Activated naive CD4-positive, alpha-beta T cell treated with anti-CD3 and anti-CD28 coated beads, Interleukin-2, amount 50 U/mL, for 24 hours (primary cell): ENCODE data around the gene ATG10.
"Not testable (repeated sequence)": the region's sequence is repeated elsewhere in the genome, so short reads cannot be mapped to it uniquely, and the experiment has no call there.

ENCODE experiments used
- H3K27ac Mint-ChIP-seq: one replicate; pipeline ENCODE4 v1.8.0; 2021; ENCODE audit warnings: mild to moderate bottlenecking, mixed read lengths
- H3K27me3 Mint-ChIP-seq: one replicate; pipeline ENCODE4 v1.8.0; 2021; ENCODE audit warnings: mixed read lengths
- H3K36me3 Mint-ChIP-seq: one replicate; pipeline ENCODE4 v1.8.0; 2021; ENCODE audit warnings: mixed read lengths
- H3K4me1 Mint-ChIP-seq: one replicate; pipeline ENCODE4 v1.8.0; 2021; ENCODE audit warnings: mixed read lengths
- H3K4me3 Mint-ChIP-seq: one replicate; pipeline ENCODE4 v1.8.0; 2021; ENCODE audit warnings: mild to moderate bottlenecking, mixed read lengths
- H3K9me3 Mint-ChIP-seq: one replicate; pipeline ENCODE4 v1.8.0; 2021; ENCODE audit warnings: mixed read lengths

The ATG10 gene

DNA sequence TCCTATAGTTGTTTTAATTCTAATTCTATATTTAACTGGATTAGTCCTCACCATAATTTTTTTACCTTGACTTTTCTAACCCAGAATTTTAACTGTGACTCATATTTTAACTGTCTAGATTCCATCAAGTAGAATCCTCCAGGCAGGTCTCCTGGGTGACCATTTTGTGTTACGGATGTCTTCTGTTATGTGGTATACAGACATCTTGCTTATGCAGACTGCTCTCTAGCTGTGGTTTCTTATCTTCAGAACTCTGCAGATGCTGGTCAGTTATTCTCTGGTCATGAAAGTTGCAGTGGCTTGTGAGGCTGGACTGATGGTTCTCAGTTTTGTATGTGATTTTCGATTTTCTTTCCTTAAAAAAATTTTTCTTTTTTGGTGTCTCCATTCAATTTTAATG is 139.4 kb downstream of the ATG10 start:
- no peak overlapping the region for H3K27ac Mint-ChIP-seq
- H3K36me3 Mint-ChIP-seq: peaks cover 4% of the 10 kb centered on the region
- no peak overlapping the region for H3K4me3 Mint-ChIP-seq
- no peaks in the 10 kb centered on the region for H3K9me3 Mint-ChIP-seq
- H3K4me1 Mint-ChIP-seq: peaks cover 7% of the 10 kb centered on the region
- H3K27me3 Mint-ChIP-seq: no peaks in the 10 kb centered on the region

DNA sequence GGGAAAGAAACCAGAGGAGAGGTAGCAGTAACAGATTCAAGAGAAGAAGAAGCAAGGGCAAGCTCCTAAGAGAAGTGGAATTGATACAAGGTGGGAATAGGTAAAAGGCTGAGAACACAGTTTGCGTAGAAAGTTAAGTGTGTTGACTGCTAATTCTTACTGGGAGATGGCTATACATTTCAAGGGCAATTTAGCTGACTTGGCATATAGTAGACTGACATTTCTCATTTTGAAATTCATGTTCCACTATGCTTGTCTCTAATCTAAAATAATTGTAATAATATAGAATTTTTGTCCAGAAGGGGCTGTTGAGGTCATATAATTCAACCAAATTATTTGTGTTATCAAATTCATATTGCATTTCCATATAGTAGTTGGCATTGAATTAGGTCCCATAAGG is 144.0 kb downstream of the ATG10 start:
- Mint-ChIP-seq H3K9me3 (no peaks in the 10 kb centered on the region), H3K4me3 (no peak overlapping the region), H3K4me1 (no peaks in the 10 kb centered on the region), H3K27me3 (no peaks in the 10 kb centered on the region), H3K36me3 (peaks cover 4% of the 10 kb centered on the region), H3K27ac (no peak overlapping the region)

DNA sequence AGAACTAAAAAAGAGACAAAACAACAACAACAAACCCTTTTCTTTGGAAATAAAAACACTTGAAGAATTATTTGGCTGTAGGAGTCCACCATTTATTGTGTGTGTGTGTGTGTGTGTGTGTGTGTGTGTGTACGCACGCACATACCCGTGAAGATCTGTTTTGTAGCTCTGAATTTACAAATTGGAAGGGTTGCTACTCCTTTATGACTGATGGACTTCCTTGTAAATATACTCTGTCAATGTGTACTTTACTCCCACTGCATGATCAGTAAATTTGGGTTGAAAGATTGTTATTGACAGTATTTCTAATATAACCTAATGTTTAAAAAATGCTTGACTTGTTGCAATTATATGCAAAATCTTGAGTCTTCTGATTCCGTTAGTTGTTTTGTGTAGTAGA is 148.1 kb downstream of the ATG10 start:
- H3K36me3 Mint-ChIP-seq: peaks cover 7% of the 10 kb centered on the region
- no peak overlapping the region for H3K4me3 Mint-ChIP-seq
- no peaks in the 10 kb centered on the region for H3K9me3 Mint-ChIP-seq
- no peak overlapping the region for H3K27ac Mint-ChIP-seq
- no peaks in the 10 kb centered on the region for H3K4me1 Mint-ChIP-seq
- no peaks in the 10 kb centered on the region for H3K27me3 Mint-ChIP-seq

DNA sequence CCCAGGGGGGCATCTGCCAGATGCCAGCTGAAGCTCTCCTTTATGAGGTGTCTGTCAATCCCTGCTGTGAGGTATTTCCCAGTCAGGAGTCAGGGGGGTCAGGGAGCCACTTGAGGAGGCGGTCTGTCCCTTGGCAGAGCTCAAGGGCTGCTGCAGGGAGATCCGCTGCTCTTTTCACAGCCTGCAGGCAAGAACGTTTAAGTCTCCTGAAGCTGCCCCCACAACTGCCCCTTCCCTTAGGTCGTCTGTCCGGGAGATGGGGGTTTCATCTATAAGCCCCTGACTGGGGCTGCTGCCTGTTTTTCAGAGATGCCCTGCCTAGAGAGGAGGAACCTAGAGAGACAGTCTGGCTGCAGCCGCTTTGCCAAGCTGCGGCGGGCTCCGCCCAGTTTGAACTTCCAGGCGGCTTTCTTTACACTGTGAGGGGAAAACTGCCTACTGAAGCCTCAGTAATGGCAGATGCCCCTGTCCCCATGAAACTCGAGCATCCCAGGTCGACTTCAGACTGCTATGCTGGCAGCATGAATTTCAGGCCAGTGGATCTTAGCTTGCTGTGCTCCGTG is 158.0 kb downstream of the ATG10 start:
- Mint-ChIP-seq H3K36me3 (peaks cover 30% of the 10 kb centered on the region), H3K27ac (no peak overlapping the region), H3K27me3 (no peaks in the 10 kb centered on the region), H3K4me3 (no peak overlapping the region), H3K9me3 (peaks cover 28% of the 10 kb centered on the region), H3K4me1 (no peaks in the 10 kb centered on the region)

DNA sequence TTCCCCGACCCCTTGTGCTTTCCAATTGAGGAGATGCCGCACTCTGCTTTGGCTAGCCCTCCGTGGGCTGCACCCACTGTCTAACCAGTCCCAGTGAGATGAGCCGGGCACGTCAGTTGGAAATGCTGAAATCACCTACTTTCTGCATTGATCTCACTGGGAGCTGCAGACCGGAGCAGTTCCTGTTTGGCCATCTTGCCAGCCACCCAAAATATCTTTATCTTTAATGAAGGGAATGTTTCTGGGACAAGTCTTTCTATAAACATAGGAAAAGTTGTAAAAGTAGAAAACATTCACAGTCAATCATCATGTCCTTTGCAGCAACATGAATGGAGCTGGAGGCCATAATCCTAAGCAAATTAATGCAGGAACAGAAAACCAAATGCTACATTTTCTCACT is 158.8 kb downstream of the ATG10 start:
- Mint-ChIP-seq H3K9me3 (peaks cover 36% of the 10 kb centered on the region), H3K36me3 (peaks cover 33% of the 10 kb centered on the region), H3K27ac (no peak overlapping the region), H3K27me3 (no peaks in the 10 kb centered on the region), H3K4me3 (no peak overlapping the region), H3K4me1 (no peaks in the 10 kb centered on the region)

DNA sequence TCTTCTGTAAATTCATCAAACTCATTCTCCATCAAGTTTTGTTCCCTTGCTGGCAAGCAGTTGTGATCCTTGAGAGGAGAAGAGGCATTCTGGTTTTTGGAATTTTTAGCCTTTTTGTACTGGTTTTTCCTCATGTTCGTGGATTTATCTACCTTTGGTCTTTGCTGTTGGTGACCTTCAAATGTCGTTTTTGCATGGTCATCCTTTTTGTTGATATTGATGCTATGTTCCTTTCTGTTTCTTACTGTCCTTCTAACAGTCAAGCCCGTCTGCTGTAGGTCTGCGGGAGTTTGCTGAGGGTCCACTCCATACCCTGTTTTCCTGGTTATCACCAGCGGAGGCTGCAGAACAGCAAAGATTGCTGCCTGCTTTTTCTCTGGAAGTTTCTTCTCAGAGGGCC is 165.4 kb downstream of the ATG10 start:
- no peaks in the 10 kb centered on the region for H3K27me3 Mint-ChIP-seq
- H3K9me3 Mint-ChIP-seq: peaks cover 26% of the 10 kb centered on the region
- no peaks in the 10 kb centered on the region for H3K4me1 Mint-ChIP-seq
- H3K27ac Mint-ChIP-seq: no peak overlapping the region
- no peak overlapping the region for H3K4me3 Mint-ChIP-seq
- H3K36me3 Mint-ChIP-seq: peaks cover 25% of the 10 kb centered on the region

DNA sequence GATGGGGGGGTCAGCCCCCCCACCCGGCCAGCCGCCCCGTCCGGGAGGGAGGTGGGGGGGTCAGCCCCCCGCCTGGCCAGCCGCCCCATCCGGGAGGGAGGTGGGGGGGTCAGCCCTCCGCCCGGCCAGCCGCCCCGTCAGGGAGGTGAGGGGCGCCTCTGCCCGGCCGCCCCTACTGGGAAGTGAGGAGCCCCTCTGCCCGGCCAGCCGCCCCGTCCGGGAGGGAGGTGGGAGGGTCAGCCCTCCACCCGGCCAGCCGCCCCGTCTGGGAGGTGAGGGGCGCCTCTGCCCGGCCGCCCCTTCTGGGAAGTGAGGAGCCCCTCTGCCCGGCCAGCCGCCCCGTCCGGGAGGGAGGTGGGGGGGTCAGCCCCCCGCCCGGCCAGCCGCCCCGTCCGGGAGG is 168.0 kb downstream of the ATG10 start:
- not testable (repeated sequence) for H3K27ac Mint-ChIP-seq, H3K27me3 Mint-ChIP-seq, H3K4me3 Mint-ChIP-seq, H3K4me1 Mint-ChIP-seq
- H3K36me3 Mint-ChIP-seq: peaks cover 18% of the 10 kb centered on the region
- H3K9me3 Mint-ChIP-seq: peaks cover 14% of the 10 kb centered on the region

DNA sequence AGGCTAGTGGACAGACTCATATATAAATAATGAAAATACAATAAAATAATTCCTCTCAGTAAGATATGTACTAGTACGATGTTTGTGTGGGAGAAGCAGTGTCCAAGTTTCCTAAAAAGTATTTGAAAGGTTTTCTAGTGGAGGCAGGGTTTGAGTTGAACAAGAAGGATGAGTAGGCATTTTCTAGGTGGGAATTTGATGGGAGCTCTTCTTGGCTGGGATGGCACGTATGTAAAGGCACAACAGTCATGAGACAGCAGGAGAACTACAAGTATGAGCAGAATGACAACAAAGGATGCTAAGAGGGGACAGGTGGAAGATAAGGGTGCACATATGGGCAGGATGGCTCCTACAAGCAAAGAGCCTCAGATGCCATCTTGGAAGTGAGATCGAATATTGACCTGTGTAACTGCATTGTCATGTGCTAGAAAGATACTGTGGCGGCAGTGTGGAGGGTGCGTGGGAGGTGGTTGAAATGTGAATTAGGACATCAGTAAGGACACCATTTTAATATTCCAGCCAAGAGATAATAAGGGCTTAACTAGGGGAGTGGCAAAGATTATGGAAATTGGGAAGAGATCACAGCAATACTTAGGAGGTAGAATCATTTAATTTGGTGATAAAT is 170.5 kb downstream of the ATG10 start:
- Mint-ChIP-seq H3K4me1 (no peaks in the 10 kb centered on the region), H3K36me3 (peaks cover 1% of the 10 kb centered on the region), H3K4me3 (no peak overlapping the region), H3K9me3 (no peaks in the 10 kb centered on the region), H3K27ac (no peak overlapping the region), H3K27me3 (no peaks in the 10 kb centered on the region)

DNA sequence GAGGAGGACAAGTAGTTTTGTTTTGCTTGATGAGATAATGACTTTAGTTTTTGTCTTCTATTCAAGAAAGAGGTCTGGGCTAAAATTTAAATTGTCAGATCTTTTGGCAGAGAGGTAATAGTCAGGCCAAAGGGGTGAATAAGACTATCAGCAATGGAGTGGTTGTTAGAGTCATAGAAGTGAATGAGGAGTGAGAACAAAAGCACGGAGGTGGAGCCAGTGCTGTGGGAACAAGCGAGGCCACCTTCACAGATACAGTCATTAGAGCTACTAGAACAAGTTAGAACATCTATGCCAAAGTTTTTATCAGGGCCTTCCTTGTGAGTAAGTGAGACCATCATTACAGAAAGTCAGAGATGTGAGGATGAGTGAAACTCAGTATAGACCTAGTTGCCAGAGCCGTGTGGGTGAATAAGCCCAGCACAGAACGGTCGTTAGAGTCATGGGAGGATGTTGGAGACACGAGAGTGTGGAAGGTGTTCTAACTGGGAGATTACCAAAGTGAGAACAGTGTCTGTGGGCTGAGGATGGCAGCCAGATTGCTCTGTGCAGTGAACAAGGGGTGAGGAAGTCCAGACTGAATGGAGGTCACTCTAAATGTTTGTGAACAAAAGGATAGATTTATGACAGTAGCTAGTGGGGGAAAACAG is 171.2 kb downstream of the ATG10 start:
- H3K27ac Mint-ChIP-seq: no peak overlapping the region
- H3K4me1 Mint-ChIP-seq: no peaks in the 10 kb centered on the region

DNA sequence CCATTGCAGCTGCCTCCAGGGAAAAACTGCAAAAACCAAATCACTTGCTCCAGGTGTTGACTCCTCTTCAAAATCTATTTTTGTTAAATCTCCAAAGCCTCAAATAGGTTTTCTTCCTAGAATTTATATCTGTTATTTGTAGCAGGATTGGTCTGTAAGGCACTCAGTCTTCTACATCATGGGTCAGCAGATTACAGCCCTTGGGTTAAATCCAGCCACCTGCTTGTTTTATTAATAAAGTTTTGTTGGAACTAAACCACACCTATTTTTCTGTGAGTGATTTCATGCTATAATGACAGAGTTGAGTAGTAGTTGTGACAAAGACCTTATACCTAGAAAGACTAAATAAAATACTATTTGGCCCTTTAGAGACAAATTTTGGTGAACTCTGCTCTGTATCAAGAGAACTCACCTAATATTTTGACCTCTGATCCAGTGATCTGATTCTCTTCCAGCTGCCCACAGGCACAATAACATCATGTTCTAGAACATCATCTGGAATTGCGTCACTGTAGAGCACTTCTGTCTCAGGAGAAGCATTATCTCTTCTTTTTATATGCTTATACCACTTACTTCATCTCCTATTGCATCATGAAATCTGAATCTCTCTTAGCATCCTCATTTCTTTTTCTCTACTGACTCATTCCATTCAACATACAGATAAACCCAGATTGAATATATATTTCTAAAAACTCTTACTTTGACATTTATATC is 176.2 kb downstream of the ATG10 start:
- H3K4me3 Mint-ChIP-seq: no peak overlapping the region
- H3K36me3 Mint-ChIP-seq: peaks cover 2% of the 10 kb centered on the region
- H3K9me3 Mint-ChIP-seq: no peaks in the 10 kb centered on the region
- no peaks in the 10 kb centered on the region for H3K27me3 Mint-ChIP-seq
- no peak overlapping the region for H3K27ac Mint-ChIP-seq
- no peaks in the 10 kb centered on the region for H3K4me1 Mint-ChIP-seq

More for the DNA sequence above, 171.2 kb downstream of the ATG10 start:
- H3K36me3 Mint-ChIP-seq: peaks cover 2% of the 10 kb centered on the region
- H3K4me3 Mint-ChIP-seq: no peak overlapping the region
- no peaks in the 10 kb centered on the region for H3K9me3 Mint-ChIP-seq
- H3K27me3 Mint-ChIP-seq: no peaks in the 10 kb centered on the region

DNA sequence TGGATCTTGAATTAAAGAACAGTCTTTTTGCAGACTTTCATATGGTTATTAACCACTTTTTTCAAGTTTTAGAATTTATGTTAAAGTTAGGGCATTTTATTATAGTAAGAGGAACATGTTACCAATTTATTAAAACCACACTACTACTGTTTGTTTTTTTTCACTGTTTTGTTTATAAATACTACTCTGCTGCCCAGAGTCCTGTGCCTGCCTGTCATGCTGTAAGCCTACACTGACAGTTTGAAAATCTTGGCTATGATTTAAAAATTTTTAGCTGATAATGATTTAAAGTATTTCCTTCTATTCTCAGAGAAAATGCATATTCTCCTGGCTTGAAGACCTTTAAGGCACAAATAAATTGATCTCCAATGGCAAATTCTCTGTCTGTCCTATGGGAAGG is 177.6 kb downstream of the ATG10 start:
- Mint-ChIP-seq H3K4me3 (no peak overlapping the region), H3K27ac (no peak overlapping the region), H3K36me3 (peaks cover 2% of the 10 kb centered on the region), H3K4me1 (no peaks in the 10 kb centered on the region), H3K9me3 (no peaks in the 10 kb centered on the region), H3K27me3 (no peaks in the 10 kb centered on the region)

DNA sequence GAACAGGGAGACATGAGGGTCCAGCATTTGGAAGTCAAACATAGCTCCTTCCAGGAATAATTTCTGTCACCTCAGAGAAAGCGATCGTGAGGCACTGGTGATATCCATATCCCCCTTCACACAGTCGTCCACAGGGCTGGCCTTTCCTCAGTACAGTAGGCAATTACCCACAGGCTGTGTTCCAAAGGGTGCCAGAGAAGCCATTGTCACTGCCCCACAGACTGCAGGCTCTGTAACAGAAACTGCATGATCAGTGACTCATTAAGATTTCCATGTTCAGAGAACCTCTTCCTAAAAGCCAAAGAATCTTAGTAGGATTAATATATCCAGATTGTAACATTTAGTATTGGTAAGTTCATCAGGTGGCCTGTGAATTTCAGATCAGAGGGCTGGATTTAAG is 178.7 kb downstream of the ATG10 start:
- Mint-ChIP-seq H3K27me3 (no peaks in the 10 kb centered on the region), H3K4me1 (no peaks in the 10 kb centered on the region)

DNA sequence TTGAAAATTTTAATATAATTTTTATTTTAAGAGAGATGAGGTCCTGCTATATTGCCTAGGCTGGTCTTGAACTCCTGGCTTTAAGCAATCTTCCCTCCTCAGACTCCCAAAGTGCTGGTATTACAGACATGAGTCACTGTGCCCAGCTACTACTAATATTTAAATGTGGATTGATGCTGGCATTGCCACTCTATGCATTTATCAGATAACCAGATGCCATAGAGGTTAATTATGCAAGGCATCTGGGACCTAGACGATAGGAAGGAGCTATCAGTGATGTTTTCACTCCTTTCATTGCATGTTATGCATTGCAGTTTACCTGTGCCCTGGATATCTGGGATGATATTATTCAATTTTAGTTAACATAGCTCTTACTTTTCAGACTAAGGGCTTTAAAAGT is 179.4 kb downstream of the ATG10 start:
- Mint-ChIP-seq H3K9me3 (no peaks in the 10 kb centered on the region), H3K36me3 (peaks cover 2% of the 10 kb centered on the region), H3K4me3 (no peak overlapping the region), H3K4me1 (no peaks in the 10 kb centered on the region), H3K27ac (no peak overlapping the region), H3K27me3 (no peaks in the 10 kb centered on the region)

More for the DNA sequence above, 178.7 kb downstream of the ATG10 start:
- no peaks in the 10 kb centered on the region for H3K9me3 Mint-ChIP-seq
- no peak overlapping the region for H3K27ac Mint-ChIP-seq
- H3K36me3 Mint-ChIP-seq: peaks cover 2% of the 10 kb centered on the region
- no peak overlapping the region for H3K4me3 Mint-ChIP-seq

DNA sequence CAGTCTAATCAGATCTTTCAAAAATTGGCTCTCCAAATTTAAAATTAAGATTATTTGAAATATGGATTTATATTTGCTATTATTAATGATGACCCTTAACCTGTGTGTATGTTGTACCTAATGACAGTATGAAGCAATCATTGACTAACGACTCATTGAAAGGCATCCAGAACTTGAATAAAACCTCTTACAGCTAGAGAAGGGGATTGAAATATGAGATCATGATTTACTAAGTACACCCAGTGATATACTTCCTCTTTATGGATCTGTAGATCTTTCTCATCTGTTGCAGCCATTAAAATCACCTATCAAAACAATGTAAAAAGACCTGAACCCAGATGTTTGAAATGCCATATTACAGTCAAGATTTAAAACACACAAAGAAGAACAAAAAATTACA is 179.8 kb downstream of the ATG10 start:
- Mint-ChIP-seq H3K27ac (no peak overlapping the region), H3K4me3 (no peak overlapping the region), H3K27me3 (no peaks in the 10 kb centered on the region), H3K36me3 (peaks cover 2% of the 10 kb centered on the region), H3K9me3 (no peaks in the 10 kb centered on the region), H3K4me1 (no peaks in the 10 kb centered on the region)

DNA sequence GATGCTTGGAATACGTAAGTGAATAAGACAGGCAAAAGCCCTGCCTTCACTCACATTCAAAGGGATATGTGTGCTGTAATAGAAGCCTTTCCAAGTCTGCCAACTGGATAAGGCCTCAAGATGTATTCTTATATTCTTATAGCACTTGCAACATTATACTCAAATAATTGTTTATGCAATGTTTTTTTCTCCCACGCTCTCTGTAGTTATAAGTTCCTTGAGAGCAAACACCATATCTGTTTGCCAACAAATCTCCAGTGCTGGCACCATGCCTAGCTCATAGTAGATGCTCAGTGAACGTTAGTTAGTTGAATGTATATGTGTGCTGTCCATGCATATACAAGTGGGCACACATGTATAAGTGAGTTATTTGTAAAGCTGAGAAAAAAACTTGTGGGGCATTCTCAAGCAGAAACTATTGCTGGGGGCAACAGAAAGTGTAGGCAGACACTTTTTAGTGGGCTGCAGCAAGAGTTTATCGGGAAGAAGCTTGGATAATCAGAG is 181.2 kb downstream of the ATG10 start:
- Mint-ChIP-seq H3K27me3 (no peaks in the 10 kb centered on the region), H3K9me3 (no peaks in the 10 kb centered on the region), H3K4me1 (no peaks in the 10 kb centered on the region), H3K27ac (no peak overlapping the region), H3K4me3 (no peak overlapping the region), H3K36me3 (no peaks in the 10 kb centered on the region)

DNA sequence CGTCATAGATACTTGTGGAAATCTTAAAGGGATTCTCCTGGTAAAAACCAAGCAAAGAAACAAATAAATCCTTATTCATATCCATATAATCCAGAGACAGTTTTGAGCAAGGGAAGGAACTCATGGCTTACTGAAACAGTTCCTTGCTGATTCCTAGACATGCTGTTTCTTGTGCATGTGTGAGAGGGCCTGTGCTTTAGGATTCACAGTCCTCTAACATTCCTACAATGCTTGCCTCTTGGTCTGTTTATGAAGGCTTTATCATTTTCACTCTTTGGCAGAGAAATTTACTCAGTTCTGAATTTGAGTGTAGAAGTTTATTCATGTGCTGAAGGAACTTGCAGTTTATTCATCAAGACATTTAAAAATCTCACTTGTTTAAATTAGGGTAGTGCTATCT is 183.0 kb downstream of the ATG10 start:
- Mint-ChIP-seq H3K4me3 (no peak overlapping the region), H3K27me3 (no peaks in the 10 kb centered on the region), H3K36me3 (no peaks in the 10 kb centered on the region), H3K27ac (no peak overlapping the region), H3K4me1 (no peaks in the 10 kb centered on the region), H3K9me3 (no peaks in the 10 kb centered on the region)
